Right atrium auricular region (tissue), 2 donors: ENCODE results near the gene TBCD. TPM values are rescaled to one million over a fixed set of nuclear protein-coding genes. Genes with fewer than 3 reads are reported as not detected.

Experiments used
- DNase-seq: peaks from one replicate; pipeline ENCODE4 v3.0.0-alpha.2; 2019; ENCODE audit warnings: low spot score
- H3K27ac ChIP-seq, 2 donors: fragments of 200-600 bp; sonication (generic); 1 replicate in 1 of 2; 2 replicates in 1 of 2; pipeline ENCODE4 v1.5.1; 2016 to 2019
- H3K27me3 ChIP-seq, 2 donors: fragments of 200-600 bp; sonication (generic); one replicate each; pipeline versions ENCODE4 v1.5.1 to v1.6.0; 2017 to 2019
- H3K36me3 ChIP-seq: fragments of 200-600 bp; sonication (generic); one replicate; pipeline ENCODE4 v1.5.1; 2016
- H3K4me1 ChIP-seq, 2 donors: fragments of 200-600 bp; sonication (generic); one replicate each; pipeline versions ENCODE4 v1.5.1 to v1.6.0; 2017 to 2019
- H3K4me3 ChIP-seq, 2 donors: fragments of 200-600 bp; sonication (generic); 1 replicate in 1 of 2; 2 replicates in 1 of 2; pipeline ENCODE4 v1.5.1; 2017 to 2019; ENCODE audit warnings: mild to moderate bottlenecking in 1 of 2, moderate library complexity in 1 of 2
- H3K9me3 ChIP-seq, 2 donors: fragments of 200-600 bp; sonication (generic); one replicate each; pipeline ENCODE4 v1.5.1; 2019
- CTCF ChIP-seq, 2 donors: fragments of 200-600 bp; sonication (generic); IDR thresholded peaks; one replicate each; pipeline ENCODE4 v1.5.1; 2019; ENCODE audit warnings: antibody characterized with exemption in 2 of 2
- total RNA-seq, 2 donors: library from RNA; depleted of rRNA; stranded (reverse); fragments of >200 nt; gene quantifications; one replicate each; pipeline ENCODE4 v1.1.0, GENCODE V29; 2016

Gene TBCD
- total RNA-seq, 2 donors from 2014 or later: 19.4 to 29.6 TPM

- no peak for DNase-seq
- no peak overlapping the region for H3K4me3 ChIP-seq
Observed at GRCh38 chr17:82900741-82901140, 148.9 kb downstream of the TBCD start.

GRCh38 chr17:82901356-82901755 lies 149.5 kb downstream of the TBCD start:
- DNase-seq: no peak
- no peaks in the 10 kb centered on the region for H3K27me3 ChIP-seq
- no peak overlapping the region for H3K4me3 ChIP-seq
- no peaks in the 10 kb centered on the region for H3K9me3 ChIP-seq
- no peak overlapping the region for H3K27ac ChIP-seq
- no peak for TF ChIP-seq CTCF (IDR thresholded peaks at IDR 0.05)
- H3K36me3 ChIP-seq: peaks cover 18% of the 10 kb centered on the region
- H3K4me1 ChIP-seq: no peaks in the 10 kb centered on the region

More at GRCh38 chr17:82900741-82901140, 148.9 kb downstream of the TBCD start:
- Histone ChIP-seq H3K36me3 (peaks cover 12% of the 10 kb centered on the region), H3K4me1 (no peaks in the 10 kb centered on the region), H3K27ac (no peak overlapping the region), H3K9me3 (no peaks in the 10 kb centered on the region), H3K27me3 (no peaks in the 10 kb centered on the region)
- TF ChIP-seq CTCF (IDR thresholded peaks at IDR 0.05): no peak

GRCh38 chr17:82901856-82902255 lies 150.0 kb downstream of the TBCD start:
- Histone ChIP-seq H3K27ac (no peak overlapping the region), H3K4me3 (no peak overlapping the region), H3K36me3 (peaks cover 23% of the 10 kb centered on the region), H3K9me3 (no peaks in the 10 kb centered on the region), H3K27me3 (no peaks in the 10 kb centered on the region), H3K4me1 (no peaks in the 10 kb centered on the region)
- TF ChIP-seq CTCF (IDR thresholded peaks at IDR 0.05): no peak
- DNase-seq: no peak

- peaks cover 36% of the 10 kb centered on the region for H3K36me3 ChIP-seq
- no peak for TF ChIP-seq CTCF (IDR thresholded peaks at IDR 0.05)
- DNase-seq: no peak
- no peak overlapping the region for H3K4me3 ChIP-seq
- H3K27me3 ChIP-seq: no peaks in the 10 kb centered on the region
- no peaks in the 10 kb centered on the region for H3K4me1 ChIP-seq
- no peaks in the 10 kb centered on the region for H3K9me3 ChIP-seq
- H3K27ac ChIP-seq: no peak overlapping the region
Observed at GRCh38 chr17:82902972-82903874, 151.4 kb downstream of the TBCD start.

- Histone ChIP-seq H3K36me3 (peaks cover 36% of the 10 kb centered on the region), H3K27ac (no peak overlapping the region), H3K4me3 (no peak overlapping the region), H3K9me3 (no peaks in the 10 kb centered on the region), H3K4me1 (no peaks in the 10 kb centered on the region), H3K27me3 (no peaks in the 10 kb centered on the region)
- DNase-seq: no peak
- TF ChIP-seq CTCF (IDR thresholded peaks at IDR 0.05): no peak
Observed at GRCh38 chr17:82905130-82905529, 153.3 kb downstream of the TBCD start.
